GM21515 (cell line): ENCODE results near the gene MAP4K5.
A peak's percentile ranks its signal among the peaks of the same experiment; 100 is the strongest.
"Not testable (repeated sequence)": the region's sequence is repeated elsewhere in the genome, so short reads cannot be mapped to it uniquely, and the experiment has no call there.

Experiments
- ATAC-seq: cut with Tn5 transposase; IDR thresholded peaks from one replicate; pipeline ENCODE4 v1.9.1; 2021; ENCODE audit not compliant: unreplicated experiment

The MAP4K5 gene

GRCh38 chr14:50531595-50532501 lies 521 bp downstream of the MAP4K5 start:
- ATAC-seq = peak; percentile 32

- ATAC-seq = no peak
These were observed 1.5 kb downstream of the MAP4K5 start for GRCh38 chr14:50530794-50531365.

GRCh38 chr14:50530358-50530757 lies 2.0 kb downstream of the MAP4K5 start:
- ATAC-seq = no peak

GRCh38 chr14:50529288-50530179 lies 2.8 kb downstream of the MAP4K5 start:
- ATAC-seq = no peak

- ATAC-seq = no peak
These were observed 4.4 kb downstream of the MAP4K5 start for GRCh38 chr14:50528000-50528399.

- no peak for ATAC-seq
These were observed 7.4 kb downstream of the MAP4K5 start for GRCh38 chr14:50524731-50525515.

- ATAC-seq = peak; percentile 46
These were observed 8.3 kb downstream of the MAP4K5 start for GRCh38 chr14:50524060-50524459.

- no peak for ATAC-seq
These were observed 8.9 kb downstream of the MAP4K5 start for GRCh38 chr14:50523271-50524041.

GRCh38 chr14:50521912-50522341 lies 10.4 kb downstream of the MAP4K5 start:
- peak; percentile 59 for ATAC-seq

- peak; percentile 41 for ATAC-seq
These were observed 11.2 kb downstream of the MAP4K5 start for GRCh38 chr14:50520947-50521815.

GRCh38 chr14:50516091-50516490 lies 16.3 kb downstream of the MAP4K5 start:
- no peak for ATAC-seq

- ATAC-seq = no peak
These were observed 19.9 kb downstream of the MAP4K5 start for GRCh38 chr14:50512463-50512862.

GRCh38 chr14:50510157-50510556 lies 22.2 kb downstream of the MAP4K5 start:
- no peak for ATAC-seq

GRCh38 chr14:50507078-50507477 lies 25.3 kb downstream of the MAP4K5 start:
- not testable (repeated sequence) for ATAC-seq

- ATAC-seq = no peak
These were observed 30.7 kb downstream of the MAP4K5 start for GRCh38 chr14:50501642-50502041.

GRCh38 chr14:50497351-50497750 lies 35.0 kb downstream of the MAP4K5 start:
- ATAC-seq = no peak

GRCh38 chr14:50489851-50490250 lies 42.5 kb downstream of the MAP4K5 start:
- ATAC-seq = no peak

- no peak for ATAC-seq
These were observed 43.8 kb downstream of the MAP4K5 start for GRCh38 chr14:50488521-50488920.

GRCh38 chr14:50479041-50479440 lies 53.3 kb downstream of the MAP4K5 start:
- no peak for ATAC-seq
